ENCODE results near the gene SPEM2.

The SPEM2 gene

GRCh38 chr17:7423679-7424078 is 1.7 kb upstream of the SPEM2 start:
- no peak for FAIRE-seq

DNA sequence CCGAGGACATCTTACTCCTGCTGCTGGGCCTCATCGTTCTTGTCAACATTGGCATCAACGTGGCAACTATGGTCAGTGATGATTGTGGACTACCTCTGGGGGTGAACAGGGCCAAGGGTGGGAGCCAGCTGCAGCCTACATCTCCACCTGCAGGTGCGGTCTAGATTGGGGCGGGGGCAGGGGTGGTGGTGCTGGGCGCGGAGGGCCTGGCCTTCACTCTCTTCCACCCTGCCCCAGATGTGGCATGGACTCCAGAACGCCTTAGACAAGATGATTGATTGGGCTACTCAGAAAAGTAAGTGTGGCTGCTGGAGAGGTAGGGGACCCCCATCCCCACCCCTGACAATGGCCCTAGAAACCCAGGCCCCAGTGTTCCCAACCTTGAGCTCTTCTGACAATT is 340 bp downstream of the SPEM2 start:
- FAIRE-seq = no peak

GRCh38 chr17:7426203-7426863 is 917 bp downstream of the SPEM2 start:
- FAIRE-seq = no peak

GRCh38 chr17:7426896-7427489 is 1.6 kb downstream of the SPEM2 start:
- FAIRE-seq = no peak

- FAIRE-seq = no peak
Measured at GRCh38 chr17:7427549-7427948, 2.1 kb downstream of the SPEM2 start.

GRCh38 chr17:7428557-7428956 is 3.1 kb downstream of the SPEM2 start, which contains the start of gene SPEM3:
SPEM3 (plus strand) TSS chr17:7428857; CDS start chr17:7428903, 46 bp downstream.
- FAIRE-seq = no peak

GRCh38 chr17:7429722-7430121 is 4.3 kb downstream of the SPEM2 start:
- no peak for FAIRE-seq

DNA sequence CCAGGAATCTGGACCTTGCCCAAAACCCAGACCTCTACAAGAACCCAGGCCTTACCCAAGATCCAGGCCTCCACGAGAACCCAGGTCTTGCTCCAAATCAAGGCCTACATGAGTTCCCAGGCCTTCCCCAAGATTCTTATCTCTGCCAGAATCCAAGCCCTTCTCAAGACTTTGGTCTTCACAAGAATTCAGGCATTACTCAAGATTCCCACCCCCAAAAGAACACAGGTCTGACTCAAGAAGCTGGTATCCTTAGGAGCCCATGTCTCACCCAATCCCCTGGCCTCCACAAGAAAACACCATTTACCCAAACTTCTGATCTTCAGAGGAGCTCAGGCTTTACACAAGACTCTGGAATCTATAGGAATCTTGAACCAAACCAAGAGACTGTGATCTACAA is 5.8 kb downstream of the SPEM2 start:
- no peak for FAIRE-seq

- no peak for FAIRE-seq
Measured at GRCh38 chr17:7432296-7432695, 6.9 kb downstream of the SPEM2 start.

- no peak for FAIRE-seq
Measured at GRCh38 chr17:7435676-7436555, 10.5 kb downstream of the SPEM2 start.

DNA sequence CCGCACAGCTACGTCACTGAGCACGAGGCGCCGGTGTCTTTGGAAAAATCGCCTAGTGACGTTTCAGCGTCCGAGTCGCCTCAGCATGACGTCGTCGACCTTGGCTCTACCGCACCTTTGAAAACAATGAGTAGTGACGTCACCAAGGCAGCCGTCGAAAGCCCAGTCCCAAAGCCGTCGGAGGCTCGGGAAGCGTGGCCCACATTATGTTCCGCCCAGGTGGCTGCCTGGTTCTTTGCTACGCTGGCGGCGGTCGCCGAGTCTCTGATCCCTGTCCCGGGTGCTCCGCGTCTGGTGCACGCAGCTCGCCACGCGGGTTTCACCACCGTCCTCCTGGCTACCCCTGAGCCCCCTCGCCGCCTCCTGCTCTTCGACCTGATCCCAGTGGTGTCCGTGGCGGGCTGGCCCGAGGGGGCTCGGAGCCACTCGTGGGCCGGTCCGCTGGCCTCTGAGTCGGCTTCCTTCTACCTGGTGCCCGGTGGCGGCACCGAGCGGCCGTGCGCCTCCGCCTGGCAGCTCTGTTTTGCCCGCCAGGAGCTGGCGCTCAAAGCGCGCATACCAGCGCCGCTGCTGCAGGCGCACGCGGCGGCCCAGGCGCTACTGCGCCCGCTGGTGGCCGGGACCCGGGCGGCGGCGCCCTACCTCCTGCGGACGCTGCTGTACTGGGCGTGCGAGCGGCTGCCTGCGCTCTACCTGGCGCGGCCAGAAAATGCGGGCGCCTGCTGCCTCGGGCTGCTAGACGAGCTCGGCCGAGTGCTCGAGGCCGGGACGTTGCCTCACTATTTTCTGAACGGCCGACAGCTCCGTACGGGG is 11.3 kb downstream of the SPEM2 start:
- FAIRE-seq = no peak

- no peak for FAIRE-seq
Measured at GRCh38 chr17:7437369-7437863, 12.0 kb downstream of the SPEM2 start.

DNA sequence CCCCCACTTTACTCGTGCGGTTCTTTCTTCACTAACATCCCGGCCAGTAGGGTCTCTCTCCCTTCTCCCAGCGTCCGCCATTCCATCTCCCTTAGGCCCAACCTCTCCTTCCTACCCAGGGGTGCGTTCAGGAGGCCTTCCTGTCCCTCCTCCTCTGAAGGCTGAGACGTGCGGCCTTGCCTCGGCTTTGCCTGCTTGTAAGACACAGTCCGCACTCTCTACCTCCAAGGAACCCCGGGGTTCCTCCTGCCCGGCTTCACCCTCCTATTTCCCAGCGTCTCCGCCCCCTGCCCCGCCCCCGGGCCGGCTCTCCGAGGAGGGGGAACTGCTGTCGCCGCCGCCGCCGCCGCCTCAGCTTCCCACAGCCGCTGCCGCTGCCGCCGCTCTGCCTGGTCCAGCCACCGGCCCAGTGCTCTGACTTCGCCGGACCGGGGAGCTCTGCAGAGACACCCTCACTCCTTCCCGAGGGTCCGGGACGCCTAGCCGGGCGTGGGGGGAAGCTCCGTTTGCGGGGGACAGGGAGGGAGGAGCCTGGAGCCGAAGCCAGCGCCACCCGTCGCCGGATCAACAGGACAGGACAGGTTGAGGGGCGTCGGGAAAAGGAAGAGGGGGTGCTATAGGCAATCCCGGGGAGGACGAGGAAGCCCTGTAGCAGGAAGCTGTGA is 12.7 kb downstream of the SPEM2 start:
- FAIRE-seq = no peak

GRCh38 chr17:7438656-7439460 is 13.4 kb downstream of the SPEM2 start:
- no peak for FAIRE-seq

GRCh38 chr17:7439462-7440112 is 14.2 kb downstream of the SPEM2 start, which contains the start of gene FGF11:
FGF11 (plus strand) TSS chr17:7439512; CDS start chr17:7439621, 109 bp downstream.
- no peak for FAIRE-seq

DNA sequence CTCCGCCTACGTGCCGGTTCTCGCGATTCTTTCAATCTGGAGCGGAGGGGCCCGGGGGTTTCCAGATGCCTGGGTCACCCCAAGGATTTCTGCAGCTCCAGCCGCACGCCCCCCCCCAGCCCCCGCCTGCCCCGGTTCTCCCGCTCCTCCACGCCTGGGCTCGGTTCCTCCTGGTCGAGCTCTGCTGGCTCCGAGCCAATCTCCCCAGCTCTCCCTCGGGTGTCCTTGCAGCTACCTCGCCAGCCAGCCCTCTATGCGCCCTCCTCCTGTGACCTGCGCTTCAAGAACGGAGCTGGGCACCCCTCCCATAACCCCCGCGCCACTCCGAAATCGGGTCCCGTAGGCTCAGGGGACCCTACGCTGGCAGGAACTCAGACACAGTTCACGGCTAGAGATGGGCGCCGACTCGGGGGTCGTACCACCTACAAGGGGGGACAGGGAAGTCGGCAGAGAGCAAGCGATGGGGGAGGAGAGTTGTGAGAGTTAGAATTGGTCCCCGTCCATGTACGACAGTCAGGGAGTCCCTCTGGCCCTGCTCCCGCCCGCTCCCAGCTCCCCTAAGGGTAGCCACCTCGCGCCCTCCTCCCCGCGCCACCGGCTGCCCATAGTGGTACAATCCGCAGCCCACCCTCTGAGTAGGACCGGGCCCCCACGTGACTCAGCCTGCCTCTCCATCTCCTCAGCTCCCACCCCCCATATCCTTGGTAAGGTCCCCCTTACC is 14.9 kb downstream of the SPEM2 start:
- no peak for FAIRE-seq

- no peak for FAIRE-seq
Measured at GRCh38 chr17:7440834-7441195, 15.4 kb downstream of the SPEM2 start.

- FAIRE-seq = no peak
Measured at GRCh38 chr17:7441266-7441665, 15.8 kb downstream of the SPEM2 start.

- FAIRE-seq = no peak
Measured at GRCh38 chr17:7442142-7442541, 16.7 kb downstream of the SPEM2 start.
